Left renal pelvis (tissue), 4 donors: ENCODE data around the gene GLYR1. TPM values are rescaled to one million over a fixed set of nuclear protein-coding genes. Genes with fewer than 3 reads are reported as not detected.
A peak's percentile ranks its signal among the peaks of the same experiment; 100 is the strongest.
"Not testable (repeated sequence)": the region's sequence is repeated elsewhere in the genome, so short reads cannot be mapped to it uniquely, and the experiment has no call there.

Experiments
- DNase-seq, 4 donors: peaks; one replicate each; pipeline ENCODE4 v3.0.0-alpha.2; 2013; ENCODE audit warnings: low read depth in 4 of 4, low spot score in 3 of 4
- polyA plus RNA-seq, 4 donors: library from polyadenylated mRNA; unstranded; fragments of 120-200 nt; gene quantifications; one replicate each; pipeline ENCODE4 v1.2.1, GENCODE V29; 2013; ENCODE audit not compliant: insufficient read length in 4 of 4

The GLYR1 gene
- polyA plus RNA-seq: 100 to 1,000 TPM in 3 of 4 donors, 10 to 100 TPM in 1; 70.6 to 150 (median 140) TPM

DNA sequence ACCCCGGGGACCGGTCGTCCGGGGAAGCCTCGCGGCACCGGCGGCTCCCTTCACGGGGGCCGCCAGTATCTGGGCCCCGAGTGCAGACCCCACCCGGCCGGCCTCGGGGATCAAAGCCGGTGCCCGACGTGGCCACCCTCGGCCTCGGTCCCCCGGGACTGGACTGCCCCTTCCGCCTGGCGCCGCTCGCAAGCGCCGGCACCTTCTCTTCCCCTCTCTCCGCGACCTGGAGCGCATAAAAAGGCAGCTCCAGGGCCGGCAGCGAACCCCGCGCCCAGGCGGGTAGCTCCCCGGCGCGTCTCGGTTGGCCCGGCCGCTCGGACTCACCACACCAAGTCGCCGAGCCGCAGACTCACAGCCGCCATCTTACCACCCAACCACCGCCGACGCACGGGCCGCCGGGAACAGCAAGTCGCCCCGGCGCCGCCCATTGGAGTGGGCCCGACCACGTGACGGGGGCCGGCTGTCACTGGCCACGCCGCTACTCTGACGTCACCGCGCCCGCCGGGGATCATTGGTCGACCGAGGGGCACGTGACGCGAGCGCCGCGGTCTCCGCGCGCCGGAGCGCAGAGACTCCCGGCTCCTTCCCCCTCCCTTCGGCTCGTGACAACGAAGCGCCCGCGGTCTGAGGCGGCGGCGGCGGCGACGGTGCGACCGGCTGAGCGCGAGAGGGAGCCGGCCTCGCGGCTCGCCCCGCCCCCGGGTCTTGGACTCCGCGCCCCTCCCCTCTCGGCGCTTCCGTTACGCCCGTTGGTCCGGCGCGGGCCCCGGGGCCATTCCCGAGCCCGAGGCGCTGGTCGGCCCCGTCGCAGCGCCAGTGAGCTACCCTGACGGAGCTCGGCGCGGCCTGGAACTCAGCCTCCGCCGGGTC lies at the start of gene GLYR1, which contains the start of gene UBN1:
Gene GLYR1, minus strand, starts transcription at position 388 of the 873 bp plus-strand sequence. Its CDS starts 23 bp downstream, at position 365.
Gene UBN1, plus strand, starts transcription at position 581 of the 873 bp plus-strand sequence. CDS start 5,437 bp downstream, outside the sequence.
- DNase-seq: peak; percentile 83 to 94 (median 93)

DNA sequence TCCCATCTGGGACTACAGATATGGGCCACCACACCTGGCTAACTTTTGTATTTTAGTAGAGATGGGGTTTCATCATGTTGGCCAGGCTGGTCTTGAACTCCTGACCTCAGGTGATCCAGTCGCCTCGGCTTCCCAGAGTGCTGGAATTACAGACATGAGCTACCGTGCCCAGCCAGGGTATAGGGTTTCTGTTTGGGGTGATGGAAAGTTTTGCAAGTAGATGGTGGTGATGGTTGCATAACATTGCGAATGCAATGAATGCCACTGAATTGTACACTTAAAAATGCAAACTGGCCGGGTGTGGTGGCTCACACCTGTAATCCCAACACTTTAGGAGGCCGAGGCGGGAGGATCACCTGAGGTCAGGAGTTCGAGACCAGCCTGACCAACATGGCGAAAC lies 49.7 kb upstream of the GLYR1 start:
- not testable (repeated sequence) for DNase-seq

DNA sequence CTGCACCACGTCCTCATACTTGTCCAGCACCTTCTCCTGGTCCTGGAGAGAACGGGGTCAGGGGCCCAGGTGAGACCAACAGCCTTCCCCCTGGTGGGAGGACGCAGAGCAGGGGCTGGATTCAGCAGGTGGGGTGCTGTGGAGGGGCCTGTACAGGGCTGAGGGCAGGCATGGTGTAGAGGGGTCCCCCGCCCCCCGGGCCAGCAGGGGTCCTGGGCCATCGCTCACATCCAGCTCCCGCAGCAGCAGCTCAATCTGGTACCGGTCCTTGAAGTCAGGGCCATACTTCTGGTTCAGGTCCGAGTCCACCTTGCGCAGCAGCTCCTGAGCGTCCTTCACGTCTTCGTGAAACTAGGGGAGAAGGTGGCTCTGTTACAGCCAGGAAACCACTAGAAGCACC lies 48.3 kb upstream of the GLYR1 start:
- no peak for DNase-seq

DNA sequence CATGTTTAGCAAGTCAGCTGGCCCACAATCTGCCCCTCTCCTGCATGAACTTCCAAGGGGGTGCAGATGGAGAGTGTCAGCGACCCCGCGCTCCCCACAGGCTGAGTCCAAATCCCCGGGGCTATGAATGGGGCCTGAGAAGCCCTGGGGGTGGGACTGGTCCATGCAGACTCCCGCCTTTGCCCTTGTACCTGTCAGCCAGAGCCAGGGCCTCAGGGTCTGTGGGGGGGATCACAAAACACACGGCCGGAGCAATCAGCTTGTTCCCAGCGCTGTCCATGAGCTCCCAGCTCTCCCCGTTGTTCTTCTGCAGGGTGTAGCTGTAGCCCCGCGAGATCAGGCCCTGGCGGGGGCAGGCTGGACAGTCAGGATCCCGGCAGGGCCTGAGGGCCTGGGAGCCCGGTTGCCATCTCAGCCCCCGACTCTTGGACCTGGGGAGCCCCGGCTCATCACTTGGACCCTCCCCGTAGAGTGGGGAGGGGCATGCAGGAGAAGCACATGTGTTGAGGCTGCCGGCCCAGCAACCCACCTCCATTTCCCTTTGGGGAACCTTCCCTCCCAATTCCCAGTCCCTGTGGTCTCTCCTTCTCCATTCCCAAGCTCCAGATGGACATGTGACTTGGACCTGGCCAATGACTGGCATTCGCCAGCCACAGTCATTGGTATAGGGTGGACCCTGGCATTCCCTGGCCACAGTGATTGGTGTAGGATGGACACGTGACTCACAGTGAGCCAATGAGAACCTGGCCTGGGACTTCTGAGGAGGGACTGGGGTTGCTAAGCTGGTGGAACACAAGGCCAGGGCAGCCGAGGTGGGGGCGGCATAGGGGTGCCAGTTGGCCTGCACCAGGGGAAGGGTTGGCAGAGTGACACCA lies 47.4 kb upstream of the GLYR1 start:
- no peak for DNase-seq

DNA sequence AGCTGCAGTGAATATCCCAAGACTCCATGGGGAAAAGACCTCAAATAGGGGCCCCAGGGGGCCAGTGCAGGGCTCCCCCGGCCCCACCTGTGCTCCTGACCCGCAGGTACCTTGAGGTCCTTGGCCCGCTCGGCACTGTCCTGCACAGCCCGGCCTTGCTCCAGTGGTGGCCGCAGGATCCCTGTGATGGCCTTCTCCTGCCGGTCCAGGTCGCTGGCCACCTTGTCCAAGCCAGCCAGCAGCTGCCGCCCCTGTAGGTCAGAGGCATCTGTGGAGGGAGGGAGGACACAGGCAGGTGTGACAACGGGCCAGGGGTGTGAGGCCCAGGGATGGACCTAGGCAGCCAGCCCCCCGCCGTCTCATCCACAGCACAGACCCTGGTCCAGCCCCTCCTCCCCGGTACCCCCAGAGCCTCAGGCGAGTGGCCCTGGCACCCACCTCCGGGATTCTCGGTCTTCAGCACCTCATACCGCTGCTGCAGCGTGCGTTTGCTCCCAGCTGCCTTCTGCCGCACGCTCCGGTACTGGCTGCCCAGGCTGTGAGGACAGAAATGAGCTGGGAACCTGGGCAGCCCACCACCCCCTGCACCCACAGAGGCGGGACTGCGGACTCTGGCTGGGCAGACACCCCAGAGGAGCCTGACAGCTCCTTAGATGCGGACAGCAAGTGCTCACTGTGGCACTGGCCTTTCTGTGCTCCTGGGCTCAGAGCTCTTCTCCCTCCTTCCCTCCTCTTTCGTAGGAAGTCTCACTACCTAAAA lies 46.2 kb upstream of the GLYR1 start:
- no peak for DNase-seq

DNA sequence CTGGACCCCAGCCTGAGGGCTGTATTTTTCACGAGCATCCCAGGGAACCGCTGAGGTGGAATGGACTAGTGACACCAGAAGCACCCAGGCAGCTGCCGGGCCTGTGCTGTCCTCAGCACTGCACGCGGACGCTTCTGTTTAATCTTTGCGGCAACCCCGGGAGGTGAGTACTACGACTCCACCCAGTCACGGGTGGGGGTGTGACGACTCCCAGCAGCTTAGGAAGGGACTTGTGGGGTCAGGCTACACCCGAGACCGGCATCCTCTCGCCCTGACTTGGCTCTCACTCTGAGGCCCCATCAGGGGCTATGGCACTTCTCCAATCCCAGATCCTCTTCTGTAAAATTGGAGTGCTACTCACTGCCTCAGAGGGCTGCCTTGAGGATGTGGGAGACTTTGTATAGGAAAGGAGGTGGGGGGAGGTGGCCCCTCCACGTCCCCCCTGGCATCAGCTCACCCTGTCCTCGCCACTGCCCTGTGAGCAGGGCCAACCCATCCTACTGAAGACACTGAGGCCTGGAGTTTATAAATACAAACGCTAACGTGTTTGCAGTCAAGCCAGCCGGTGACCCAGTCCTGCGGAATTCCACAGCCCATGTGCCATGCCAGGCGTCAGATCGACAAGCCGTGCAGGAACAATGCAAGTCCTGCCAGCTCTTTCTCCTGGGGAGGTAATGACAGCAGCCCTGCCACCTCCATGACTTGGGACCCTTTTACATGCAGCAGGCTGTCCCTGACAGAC lies 45.4 kb upstream of the GLYR1 start:
- no peak for DNase-seq

DNA sequence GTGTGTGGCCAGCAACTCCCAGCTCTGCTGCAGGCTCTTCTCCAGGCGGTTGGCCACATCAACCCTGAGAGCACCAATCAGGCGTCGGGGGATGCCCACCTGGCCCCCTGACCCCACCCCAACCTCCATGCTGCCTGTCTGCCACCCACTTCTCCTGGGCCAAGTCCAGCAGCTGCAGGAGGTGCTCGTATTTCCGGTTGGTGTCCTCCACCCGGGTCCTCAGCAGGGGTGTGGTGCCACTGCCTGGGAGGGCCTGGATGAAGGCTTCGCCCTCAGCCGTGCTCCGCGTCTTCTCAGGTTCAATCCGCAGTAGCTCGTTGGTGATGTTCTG lies 44.8 kb upstream of the GLYR1 start:
- no peak for DNase-seq

DNA sequence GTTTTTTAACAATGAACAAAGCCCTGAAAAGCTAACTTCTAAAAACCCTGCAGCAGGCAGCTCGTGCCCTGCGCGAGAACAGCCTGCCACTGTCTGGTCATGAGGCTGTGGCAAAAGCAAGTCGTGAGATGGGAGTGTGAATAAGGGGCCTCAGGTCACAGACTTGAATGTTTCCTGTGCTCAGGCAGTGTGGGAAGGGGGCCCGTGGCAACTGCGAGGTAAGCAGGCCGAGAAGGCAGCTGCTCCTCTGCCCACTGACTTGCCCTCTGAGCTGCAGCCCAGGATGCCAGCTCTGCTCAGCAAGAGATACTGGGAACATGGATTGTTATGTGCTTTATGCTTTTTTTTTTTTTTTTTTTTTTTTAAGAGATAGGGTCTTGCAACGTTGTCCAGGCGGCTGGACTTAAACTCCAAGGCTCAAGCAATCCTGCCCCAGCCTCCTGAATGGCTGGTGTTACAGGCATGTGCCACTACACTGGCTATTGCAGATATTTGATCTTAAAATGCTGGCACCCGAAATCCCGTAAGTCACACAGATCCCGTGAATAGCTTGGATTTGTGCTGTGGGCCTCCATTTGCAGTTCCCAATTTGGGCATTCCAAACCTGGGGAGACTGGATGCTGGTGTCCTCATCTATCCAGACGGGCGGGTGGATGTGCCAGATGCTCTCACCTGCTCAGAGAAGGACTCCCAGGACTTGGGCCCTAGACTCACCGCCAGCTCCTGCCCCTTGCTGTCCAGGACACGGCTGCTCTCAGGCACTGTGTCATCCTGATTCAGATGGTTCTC lies 44.2 kb upstream of the GLYR1 start:
- no peak for DNase-seq

DNA sequence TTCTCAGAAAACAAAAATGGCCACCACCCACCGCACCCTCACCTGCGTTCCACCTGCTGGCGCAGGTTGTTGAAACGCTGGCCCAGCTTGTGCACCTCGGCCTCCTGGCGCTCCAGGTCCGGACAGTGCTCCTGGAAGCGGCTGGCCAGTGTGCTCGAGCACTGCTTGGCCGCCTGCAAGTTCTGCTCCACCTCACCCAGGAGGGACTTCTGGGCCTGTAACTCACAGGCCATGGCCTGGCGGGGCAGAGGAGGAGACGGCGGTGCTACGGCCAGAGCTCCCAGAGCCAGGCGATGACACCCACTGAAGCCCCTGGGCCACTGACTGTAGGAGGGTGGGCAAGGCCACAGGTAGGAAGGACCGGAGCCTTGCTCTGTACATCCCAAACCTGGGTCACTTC lies 43.6 kb upstream of the GLYR1 start:
- no peak for DNase-seq

DNA sequence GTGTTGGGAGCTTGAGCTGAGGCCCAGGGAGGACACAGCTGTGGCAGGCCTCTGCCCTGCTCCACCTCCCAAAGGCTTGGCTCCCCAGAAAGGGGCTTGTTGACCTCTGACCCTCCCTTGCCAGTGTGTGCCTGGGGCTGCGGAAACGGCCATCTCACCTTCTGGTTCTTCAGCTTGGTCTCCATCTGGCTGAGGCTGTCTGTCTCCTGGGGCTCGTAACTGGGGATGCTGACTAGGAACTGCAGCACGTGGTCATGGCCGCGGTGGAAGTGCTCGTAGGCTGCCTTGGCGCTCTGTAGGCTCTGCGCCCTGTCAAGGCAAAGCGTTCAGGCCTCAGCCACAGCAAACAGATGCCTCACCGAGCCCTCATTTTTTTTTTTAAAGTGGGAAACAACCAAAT lies 42.9 kb upstream of the GLYR1 start:
- no peak for DNase-seq

DNA sequence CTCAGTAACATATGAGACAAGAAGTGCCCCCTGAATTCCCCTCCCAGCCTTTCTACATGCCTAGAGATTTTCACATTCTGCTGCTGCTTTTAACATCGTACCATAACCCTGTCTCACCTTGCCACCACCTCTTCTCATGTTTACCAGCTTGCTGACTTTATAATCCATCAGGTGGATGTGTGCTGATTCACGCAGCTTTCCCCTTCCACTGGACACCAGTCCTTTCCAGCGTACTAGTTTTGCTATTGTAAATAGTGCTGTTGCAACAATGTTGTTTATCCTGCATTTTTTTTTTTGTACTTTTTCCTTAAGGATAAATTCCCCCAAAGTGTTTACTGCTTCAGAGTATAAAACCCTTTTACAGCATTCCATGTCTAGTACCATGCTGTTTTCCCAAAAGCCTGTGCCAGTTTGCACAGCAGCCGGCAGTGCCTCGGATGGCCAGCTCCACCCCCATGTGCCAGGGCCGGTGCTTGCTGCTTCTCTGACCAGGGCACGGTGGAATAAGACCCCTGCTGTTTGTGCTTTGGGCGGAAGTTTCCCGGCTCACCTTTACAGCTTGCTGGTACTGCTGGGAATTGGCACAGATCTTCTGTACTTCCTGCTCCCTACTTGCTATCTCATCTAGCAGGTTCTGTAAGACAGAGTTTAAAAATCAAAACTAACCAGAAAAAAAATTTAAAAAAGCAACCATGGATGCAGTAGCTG lies 41.5 kb upstream of the GLYR1 start:
- DNase-seq: no peak

DNA sequence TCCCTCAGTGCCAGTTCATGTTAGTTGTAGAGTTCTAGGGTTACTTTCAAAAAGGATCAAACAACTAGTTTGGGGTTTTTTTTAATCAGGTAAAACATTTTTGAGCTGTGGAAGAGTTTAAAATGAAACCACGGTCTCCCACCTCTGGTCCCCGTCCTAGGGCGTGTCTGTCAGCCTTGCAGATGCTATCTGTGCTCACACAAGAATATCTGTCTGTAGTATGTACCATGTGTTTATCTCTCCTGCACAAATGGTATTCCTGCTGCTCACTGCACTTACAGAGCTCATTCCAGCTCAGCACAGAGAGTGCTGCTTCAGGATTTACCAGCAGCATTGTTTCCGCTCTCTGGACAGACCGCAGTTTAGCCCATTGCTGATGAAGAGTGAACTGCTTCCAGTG lies 39.1 kb upstream of the GLYR1 start:
- DNase-seq: no peak

DNA sequence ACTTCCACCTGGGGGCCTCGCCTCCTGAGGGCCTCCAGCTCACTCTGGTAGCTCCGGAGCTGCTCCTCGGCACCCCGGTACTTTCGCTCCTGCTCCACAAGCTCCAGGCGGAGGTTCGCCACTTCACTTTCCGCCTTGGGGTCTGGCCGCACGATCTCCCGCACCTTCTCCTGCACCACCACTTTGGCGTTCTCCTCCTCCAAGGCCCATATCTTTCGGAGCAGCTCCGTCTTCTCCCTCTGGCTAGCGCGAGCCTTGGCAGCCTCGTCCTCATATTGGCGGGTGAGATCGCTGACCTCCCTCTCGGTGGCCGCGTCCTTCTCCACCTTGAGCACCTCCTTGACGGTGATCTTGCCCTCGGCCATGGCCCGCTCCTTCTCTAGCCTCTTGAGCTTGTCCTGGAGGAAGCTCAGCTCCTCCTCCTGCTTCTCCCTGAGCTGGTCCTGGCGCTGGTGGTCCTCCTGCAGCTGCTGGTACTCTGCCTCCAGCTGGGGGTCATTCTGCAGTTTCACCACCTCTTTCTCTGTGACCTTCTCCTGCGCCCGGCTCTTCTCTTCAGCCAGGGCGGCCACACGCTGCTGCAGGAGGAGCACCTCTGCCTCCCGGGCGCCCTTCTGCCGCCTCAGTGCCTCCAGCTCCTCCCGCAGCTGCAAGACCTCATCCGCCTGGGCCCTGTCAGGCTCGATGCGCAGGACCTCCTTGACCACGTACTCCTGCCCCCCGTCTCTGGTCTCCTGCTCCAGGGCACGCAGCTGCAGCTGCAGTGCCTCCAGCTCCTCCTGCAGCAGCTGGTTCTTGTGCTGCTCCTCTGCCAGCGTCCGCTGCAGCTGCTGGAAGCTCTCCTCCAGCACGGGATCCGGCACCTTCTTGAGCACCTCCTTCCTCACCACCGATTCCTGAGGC lies 38.1 kb upstream of the GLYR1 start:
- DNase-seq: no peak

DNA sequence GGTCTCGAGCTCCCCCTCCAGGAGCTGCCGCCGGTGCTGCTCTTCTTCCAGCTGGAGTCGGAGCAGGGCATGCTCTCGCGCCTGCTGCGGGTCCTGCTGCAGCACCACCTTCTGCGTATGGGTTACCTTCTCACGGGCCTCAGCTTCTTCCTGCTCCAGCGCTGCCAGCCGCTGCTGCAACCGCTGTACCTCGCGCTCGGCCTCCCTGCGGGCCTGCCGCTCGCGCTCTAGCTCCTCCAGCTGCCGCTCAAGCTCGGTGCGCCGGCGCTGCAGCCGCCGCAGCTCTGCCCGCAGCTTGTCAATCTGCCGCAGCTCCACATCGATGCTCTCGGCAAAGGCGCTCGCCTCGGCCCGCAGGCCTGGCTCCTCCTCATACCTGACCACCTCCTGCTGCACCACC lies 37.1 kb upstream of the GLYR1 start:
- no peak for DNase-seq

DNA sequence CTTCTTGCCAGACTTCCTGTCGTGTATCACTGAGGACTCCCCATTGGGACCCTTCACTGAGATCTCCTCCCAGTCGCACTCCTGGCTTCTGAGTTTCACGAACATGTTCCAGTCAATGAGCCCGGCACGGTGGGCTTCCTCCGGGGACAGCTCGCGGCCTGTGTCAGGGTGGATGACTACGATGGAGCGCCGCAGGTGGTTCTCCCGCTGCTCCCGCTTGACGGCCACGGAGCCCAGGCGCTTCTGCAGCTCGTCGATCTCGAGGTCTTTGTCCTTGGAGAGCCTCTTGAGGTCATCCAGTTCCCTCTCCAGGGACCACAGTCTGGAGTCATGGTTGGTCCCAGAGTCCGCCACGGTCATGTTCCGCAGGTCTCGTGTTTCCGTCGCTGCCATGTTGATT lies 36.4 kb upstream of the GLYR1 start:
- DNase-seq: no peak

DNA sequence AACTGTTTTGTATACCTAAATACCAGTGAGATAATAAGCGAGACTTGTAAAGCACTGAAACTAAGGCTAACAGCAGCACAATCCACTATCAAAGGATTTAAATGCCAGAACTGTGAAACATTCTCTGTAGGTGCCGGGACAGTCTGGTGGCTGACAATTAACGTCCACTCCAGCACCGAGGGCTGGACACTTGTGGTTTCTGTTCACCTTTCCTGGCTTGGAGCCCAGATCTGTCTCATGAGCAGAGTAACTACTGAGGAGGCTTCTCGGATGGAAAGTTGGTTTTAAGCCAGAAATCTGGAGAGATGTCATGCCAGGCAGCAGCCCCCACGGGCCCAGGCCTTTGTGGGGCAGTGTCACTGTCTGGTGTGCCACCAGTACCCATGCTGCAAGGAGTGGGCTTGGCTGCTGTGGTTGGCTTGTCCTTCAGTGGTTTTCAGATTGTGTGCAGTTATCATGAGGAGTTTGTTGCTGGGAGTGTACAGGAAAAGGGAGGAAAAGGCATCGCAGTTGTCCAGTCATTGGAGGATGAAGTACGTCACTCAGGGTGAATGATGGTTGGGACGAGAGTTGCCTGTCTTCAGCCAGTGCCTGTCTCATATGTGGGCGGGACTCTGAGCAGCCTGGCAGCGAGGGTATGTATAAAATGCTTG lies 35.7 kb upstream of the GLYR1 start:
- DNase-seq: no peak

DNA sequence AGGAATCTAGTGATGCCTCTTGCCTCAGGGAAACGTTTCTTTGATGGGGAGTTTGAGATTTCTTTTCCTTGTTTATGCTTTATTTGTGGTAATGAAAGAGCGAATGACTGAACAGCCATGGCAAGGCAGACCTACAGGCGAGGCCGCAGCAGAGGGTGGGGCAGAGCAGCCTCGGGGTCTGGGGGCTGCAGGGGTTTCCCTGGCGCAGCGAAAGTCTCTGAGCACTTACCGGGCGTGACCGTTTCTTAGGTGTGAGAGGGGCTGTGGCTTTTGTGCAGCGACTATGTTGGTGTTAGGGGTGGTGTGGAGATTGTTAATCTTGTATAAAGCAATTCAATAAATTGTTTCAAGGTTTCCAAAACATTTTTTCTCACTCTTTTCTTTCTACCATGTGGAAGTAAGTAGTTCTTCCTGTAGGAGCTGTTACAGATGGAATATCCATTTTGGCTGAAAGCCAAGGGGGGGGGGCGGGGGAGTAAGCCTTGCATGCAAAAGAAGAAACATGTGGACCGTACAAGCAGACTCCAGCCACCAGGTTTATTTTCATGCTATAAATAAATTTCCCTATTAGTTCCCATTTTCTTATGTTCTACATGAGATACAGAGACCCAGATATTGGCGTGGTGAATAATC lies 35.0 kb upstream of the GLYR1 start:
- DNase-seq: peak in 3 of 4 donors; percentile 32 to 44 (median 33)
